Stimulated activated naive CD8-positive, alpha-beta T cell treated with anti-CD3 and anti-CD28 coated beads, Interleukin-15, Interleukin-2, amounts not matched to agents 100 U/mL and 50 U/mL, for 24 hours (primary cell): Measurements from ENCODE around the gene SCN2A.
"Not testable (repeated sequence)": the region's sequence is repeated elsewhere in the genome, so short reads cannot be mapped to it uniquely, and the experiment has no call there.

Experiments used
- ATAC-seq: fragments of 150-1000 bp; cut with Tn5 transposase; one replicate; pipeline ENCODE4 v1.10.0; 2021
- DNase-seq: peaks from one replicate; pipeline ENCODE4 v3.0.0; 2021

SCN2A gene

GRCh38 chr2:165253178-165253577 lies 14.0 kb downstream of the SCN2A start:
- ATAC-seq = no peak
- no peak for DNase-seq

- ATAC-seq = no peak
- no peak for DNase-seq
Observed at GRCh38 chr2:165256618-165257017, 17.4 kb downstream of the SCN2A start.

DNA sequence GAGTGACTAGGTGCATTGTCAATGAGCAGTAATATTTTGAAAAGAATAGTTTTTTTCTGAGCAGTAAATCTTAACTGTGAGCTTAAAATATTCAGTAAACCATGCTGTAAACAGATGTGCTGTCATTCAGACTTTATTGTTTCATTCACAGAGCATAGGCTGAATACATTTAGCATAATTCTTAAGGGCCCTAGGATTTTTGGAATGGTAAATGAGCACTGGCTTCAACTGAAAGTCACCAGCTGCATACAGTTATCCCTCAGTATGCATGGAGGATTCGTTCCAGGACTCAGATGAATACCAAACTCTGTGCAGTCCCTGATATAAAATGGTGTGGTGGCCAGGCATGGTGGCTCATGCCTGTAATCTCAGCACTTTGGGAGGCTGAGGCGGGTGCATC lies 21.1 kb downstream of the SCN2A start:
- not testable (repeated sequence) for ATAC-seq, DNase-seq

DNA sequence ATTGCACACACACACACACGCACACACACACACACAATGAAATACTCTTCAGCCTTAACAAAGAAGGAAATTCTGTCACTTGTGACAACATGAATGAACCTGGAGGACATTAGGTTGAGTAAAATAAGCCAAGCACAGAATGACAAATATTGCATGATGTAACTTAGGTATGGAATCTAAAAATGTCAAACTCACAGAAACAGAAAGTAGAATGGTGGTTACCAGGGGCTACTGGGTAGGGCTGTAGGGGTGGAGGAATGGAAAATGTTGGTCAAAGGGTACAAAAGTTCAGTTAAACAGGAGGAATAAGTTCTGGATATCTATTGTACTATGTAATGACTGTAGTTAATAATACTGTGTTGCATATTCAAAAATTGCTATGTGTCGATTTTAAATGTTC lies 29.5 kb downstream of the SCN2A start:
- DNase-seq = peak; percentile 13

DNA sequence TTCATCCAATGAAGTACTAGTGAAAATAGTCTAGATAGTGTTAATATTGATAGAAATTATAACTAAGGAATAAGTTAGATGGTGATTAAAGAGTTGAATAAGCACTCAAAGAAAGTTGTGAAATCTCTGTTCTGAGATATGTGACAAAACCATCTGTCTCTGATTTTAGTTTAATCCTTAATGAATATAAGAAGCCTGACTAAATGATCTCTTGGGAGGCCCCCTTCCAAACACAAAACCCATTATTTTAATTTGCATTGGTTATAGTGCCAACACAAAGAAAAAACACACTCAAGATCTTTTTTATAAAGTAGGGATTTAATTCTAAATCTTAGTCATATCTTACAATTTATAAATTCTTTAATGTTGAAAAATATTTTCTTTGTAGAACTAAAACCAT lies 34.0 kb downstream of the SCN2A start:
- DNase-seq (no peak), ATAC-seq (no peak)

More for the DNA sequence above, 29.5 kb downstream of the SCN2A start:
- peak; percentile 93 for ATAC-seq

DNA sequence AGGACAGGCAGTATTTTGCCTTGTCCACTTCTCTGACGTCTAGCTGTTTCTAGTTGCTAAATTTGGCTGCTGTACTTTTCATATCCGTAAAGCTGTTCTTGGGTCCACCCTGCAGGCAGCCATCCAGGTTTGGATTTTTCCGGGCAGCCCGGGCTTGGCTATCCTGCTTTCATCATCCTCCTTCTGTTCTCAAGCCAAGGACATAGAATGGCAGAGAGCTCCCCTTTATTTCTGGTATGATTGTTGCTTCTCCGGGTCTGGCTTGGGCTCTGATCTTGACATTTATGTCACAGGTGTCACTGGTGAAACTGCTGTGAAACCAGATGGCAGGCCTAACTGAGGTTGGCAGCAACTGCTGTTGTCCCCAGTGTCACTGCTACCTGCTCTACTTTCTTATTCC lies 35.5 kb downstream of the SCN2A start:
- ATAC-seq (no peak), DNase-seq (no peak)

DNA sequence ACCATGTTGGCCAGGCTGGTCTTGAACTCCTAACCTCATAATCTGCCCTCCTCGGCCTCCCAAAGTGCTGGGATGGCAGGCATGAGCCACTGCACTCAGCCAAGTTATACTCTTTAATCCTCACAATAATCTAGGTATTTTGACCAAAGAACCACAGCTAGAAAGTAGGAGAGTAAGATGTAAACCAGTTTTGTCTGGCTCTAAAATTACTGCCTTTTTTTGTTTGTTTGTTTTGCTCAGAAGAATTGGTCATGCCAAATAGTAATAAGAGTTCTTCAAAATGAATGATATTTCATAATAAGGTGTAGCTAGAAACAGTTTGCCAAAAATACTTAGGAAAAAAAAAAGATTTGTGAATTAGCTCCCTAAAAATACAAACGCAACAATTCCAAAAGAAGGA lies 36.7 kb downstream of the SCN2A start:
- no peak for DNase-seq
- no peak for ATAC-seq

DNA sequence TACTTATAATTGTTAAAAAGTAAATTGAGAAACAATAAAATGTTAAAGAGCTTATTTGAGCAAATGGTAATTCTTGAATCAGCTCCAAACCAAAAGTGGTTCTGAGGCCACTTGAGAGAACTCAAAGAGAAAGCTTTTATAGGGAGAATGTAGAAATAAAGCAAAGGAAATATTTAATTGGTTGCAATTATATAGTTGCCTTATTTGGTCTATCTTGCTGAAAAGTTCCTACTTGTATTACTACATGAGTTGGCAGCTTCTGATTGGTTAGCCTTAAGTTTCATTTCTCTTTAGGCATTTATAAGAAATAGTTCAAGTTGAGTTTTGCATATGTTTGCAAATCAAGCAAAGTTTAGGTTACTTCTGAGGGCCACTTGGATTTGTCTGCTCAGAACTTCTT lies 38.1 kb downstream of the SCN2A start:
- ATAC-seq = no peak
- DNase-seq = no peak

- ATAC-seq = no peak
- DNase-seq = no peak
Observed at GRCh38 chr2:165277860-165278656, 38.8 kb downstream of the SCN2A start.

GRCh38 chr2:165280356-165280755 lies 41.1 kb downstream of the SCN2A start:
- DNase-seq = no peak

GRCh38 chr2:165281387-165281786 lies 42.2 kb downstream of the SCN2A start:
- DNase-seq = no peak
- no peak for ATAC-seq

More at GRCh38 chr2:165280356-165280755, 41.1 kb downstream of the SCN2A start:
- ATAC-seq = no peak

GRCh38 chr2:165283342-165283741 lies 44.1 kb downstream of the SCN2A start:
- DNase-seq = no peak

GRCh38 chr2:165287094-165287778 lies 48.0 kb downstream of the SCN2A start:
- ATAC-seq (no peak), DNase-seq (no peak)

More at GRCh38 chr2:165283342-165283741, 44.1 kb downstream of the SCN2A start:
- ATAC-seq = no peak

DNA sequence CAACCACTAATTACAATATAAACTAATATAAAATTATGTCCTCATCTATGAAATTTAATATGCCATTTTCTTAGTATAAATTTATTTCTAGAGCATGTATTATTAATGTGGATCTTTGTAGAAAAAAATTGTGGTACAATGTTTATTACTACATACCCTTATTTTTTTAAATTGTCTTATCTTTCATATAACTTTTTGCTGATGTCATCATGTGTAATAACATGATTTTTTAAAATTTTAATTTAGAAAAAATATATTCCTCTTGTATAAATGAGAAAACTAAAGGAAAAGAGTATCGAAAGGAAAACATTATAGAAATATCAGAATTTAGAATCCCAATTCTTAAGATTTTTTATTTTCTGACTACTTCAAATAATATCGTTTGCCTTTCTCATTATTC lies 49.9 kb downstream of the SCN2A start:
- no peak for DNase-seq
- ATAC-seq = no peak

GRCh38 chr2:165293440-165294420 lies 54.5 kb downstream of the SCN2A start:
- ATAC-seq (peak; percentile 98), DNase-seq (no peak)

GRCh38 chr2:165294912-165295311 lies 55.7 kb downstream of the SCN2A start:
- ATAC-seq (no peak), DNase-seq (no peak)

DNA sequence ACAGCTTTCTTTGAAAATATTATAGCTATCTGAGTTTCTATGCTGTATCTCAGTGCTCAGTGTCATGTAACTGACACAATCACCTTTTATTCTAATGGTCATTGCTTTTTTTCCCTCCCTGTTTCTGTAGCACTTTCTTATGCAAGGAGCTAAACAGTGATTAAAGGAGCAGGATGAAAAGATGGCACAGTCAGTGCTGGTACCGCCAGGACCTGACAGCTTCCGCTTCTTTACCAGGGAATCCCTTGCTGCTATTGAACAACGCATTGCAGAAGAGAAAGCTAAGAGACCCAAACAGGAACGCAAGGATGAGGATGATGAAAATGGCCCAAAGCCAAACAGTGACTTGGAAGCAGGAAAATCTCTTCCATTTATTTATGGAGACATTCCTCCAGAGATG lies 56.4 kb downstream of the SCN2A start:
- DNase-seq (no peak), ATAC-seq (no peak)

GRCh38 chr2:165305391-165306096 lies 66.3 kb downstream of the SCN2A start:
- no peak for DNase-seq
- no peak for ATAC-seq

GRCh38 chr2:165307317-165307716 lies 68.1 kb downstream of the SCN2A start:
- no peak for DNase-seq
- no peak for ATAC-seq

DNA sequence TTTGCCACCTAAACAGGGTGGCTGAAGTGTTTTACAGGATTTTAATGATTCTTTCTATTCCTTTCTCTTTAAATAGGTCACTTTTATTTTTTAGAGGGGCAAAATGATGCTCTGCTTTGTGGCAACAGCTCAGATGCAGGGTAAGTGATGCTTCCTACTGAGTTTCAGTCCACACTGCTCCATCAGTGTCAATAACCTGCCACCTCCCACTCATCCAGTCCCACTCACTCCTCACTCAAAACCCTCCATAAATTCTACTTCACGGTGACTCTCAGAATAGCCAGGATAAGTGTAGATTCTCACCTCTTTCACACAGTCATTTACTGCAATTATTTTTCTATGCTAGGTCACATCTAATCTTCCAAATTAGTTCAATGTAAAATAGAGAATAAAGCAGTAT lies 72.7 kb downstream of the SCN2A start:
- DNase-seq (no peak), ATAC-seq (no peak)

DNA sequence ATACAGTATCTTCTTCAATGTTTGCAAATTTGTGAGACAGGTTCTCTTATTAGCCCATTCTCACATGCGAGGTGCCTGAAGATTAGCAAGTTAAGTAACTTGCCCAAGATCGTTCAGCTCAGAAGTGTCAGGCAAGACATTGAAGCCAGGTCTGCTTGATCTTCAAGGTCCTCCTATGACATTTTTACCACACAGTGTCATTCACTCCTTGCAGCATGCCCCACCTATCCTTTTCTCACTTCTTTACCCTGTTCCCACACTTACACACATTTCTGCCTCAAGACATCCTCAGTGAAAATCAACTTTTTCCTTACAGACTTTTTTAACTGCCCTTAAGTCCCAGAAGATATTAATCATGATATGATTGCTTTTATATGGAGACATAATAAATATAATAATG lies 73.8 kb downstream of the SCN2A start:
- ATAC-seq = no peak
- no peak for DNase-seq

GRCh38 chr2:165313509-165313908 lies 74.3 kb downstream of the SCN2A start:
- DNase-seq (no peak), ATAC-seq (no peak)
